Activated CD4-positive, alpha-beta T cell treated with anti-CD3 and anti-CD28 coated beads, Interleukin-2, Interleukin-6, amounts not matched to agents 100 ng/mL and 50 ng/mL, durations not matched to agents 16 hours and 8 hours (primary cell): ENCODE results near the gene IFT20.

Experiments
- DNase-seq: peaks from one replicate; pipeline ENCODE4 v3.0.0-alpha.2; 2020

IFT20 gene

GRCh38 chr17:28334666-28335200 lies 539 bp downstream of the IFT20 start:
- DNase-seq = no peak

DNA sequence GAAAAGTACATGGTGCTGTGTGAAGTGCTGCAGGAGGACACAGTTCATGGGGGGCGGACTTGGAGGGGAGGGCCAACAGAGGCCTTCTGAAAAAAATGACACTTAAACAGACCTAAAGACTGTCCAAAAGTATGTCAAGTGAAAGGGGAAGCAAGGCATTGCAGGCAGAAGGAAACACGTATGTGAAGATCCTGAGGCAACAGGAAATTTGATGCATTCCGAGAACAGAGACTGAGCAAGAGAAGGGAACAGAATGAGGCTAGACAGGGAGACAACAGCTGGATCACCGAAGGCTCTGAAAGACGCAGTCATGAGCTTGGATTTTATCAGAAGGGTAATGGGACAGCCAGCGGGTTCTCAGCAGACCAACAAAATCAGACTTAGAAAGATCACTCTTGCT lies 1.1 kb downstream of the IFT20 start:
- no peak for DNase-seq

DNA sequence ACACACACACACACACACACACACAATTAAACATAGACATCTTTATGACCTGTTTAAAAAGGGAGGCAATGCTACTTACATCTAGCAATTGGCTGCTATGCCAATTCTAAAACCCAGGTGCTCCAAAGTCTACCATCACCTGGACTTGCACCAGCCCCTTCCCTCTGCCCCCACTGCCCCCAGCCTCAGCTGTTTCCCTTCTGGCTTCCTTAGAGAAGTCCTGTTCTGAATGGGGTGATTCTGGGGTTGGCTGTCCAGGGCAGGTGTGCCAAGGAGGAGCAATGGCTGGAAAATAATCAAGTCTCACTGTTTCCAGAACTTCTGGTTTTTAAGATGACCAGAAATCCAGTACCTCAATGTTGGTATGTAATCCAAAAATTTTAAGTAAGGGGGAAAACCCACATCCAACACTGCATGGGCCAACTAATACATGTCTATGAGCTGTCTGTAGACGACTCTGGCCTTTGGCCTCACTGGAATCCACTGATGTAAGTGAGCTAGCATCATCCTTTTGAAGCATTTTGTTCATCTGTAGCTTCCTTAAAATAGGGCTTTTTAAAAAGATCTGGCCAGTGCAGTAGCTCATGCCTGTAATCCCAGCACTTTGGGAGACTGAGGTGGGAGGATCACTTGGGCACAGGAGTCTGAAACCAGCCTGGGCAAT lies 2.1 kb downstream of the IFT20 start:
- DNase-seq = no peak

GRCh38 chr17:28331891-28332420 lies 3.3 kb downstream of the IFT20 start:
- DNase-seq = no peak

GRCh38 chr17:28330671-28331070 lies 4.6 kb downstream of the IFT20 start:
- DNase-seq = no peak

GRCh38 chr17:28328325-28328724 lies 6.9 kb downstream of the IFT20 start:
- DNase-seq = no peak

- no peak for DNase-seq
These were observed 7.6 kb downstream of the IFT20 start for GRCh38 chr17:28327709-28328108.

GRCh38 chr17:28327031-28327607 lies 8.2 kb downstream of the IFT20 start:
- peak; percentile 87 for DNase-seq

DNA sequence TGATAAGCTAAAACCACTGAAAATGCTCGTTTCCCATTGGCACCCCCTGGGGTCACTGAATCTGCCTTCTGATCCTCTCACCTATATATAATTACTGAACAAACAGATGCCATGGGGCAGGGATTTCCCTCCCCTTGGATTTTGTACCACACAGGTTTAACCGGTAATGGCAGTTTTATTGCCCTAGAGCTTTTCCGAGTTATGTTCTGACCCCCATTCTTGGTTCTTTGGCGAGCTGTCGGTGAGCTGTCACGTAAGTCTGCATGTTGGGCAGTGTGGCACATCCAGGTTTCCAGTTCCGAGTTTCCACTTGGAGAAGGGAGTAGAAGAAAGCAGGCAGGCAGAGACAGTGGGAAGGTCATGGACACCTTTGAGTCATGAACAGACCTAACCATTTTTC lies 9.2 kb downstream of the IFT20 start:
- no peak for DNase-seq

DNA sequence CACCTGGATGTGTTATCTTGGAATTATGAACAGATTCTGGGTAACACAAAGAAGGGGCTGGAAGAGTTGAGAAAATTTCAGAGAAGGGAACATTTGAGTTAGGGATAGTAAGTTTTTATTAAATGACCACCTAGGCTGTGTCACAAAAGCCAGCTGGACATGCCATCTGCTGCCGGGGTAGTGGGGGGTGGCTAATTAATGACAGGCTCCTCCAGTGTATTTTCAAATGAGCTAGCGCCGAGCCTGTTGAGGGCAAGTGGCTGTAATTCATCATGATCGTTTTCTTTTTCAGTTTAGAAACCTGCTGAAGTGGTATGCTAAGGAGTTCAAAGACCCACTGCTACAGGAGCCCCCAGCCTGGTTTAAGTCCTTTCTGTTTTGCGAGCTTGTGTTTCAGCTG lies 10.1 kb downstream of the IFT20 start:
- no peak for DNase-seq

- no peak for DNase-seq
These were observed 10.5 kb downstream of the IFT20 start for GRCh38 chr17:28324781-28325180.

- no peak for DNase-seq
These were observed 11.0 kb downstream of the IFT20 start for GRCh38 chr17:28324267-28324745.

DNA sequence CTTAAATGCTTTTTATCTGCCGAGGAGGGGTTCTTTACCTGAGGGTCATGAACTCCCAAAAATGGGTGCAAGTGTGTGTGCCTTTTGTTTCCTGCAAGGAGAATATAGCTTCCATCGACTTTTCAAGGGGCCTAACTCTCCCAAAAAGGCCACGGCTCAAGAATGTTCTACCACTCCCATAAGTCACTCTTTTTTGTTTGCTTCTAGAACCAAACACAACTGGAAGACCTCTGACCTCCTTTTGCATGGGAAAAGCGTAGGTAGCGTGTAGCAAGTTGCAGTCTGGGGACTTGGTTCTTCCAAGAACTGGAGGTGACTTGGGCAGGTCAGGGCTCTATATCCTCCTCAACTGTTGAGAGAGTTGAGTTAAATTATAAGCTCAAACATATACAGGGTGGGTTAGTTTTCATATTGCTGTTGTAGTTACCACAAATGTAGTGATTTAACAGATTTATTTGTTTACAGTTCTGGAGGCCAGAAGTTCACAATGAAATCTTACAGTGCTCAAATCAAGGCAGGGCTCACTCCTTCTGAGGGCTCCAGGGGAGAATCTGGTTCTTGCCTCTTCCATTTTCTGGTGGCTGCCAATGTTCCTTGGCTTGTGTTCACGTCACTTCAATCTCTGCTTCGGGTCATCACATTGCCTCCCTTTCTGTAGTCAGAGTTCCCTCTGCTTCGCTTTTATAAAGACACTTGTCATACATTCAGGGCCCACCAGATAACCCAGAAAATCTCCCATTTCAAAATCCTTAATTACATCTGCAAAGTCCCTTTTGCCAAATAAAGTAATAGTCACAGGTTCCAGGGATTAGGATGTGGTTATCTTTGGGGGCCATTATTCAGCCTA lies 14.8 kb downstream of the IFT20 start:
- DNase-seq = no peak

- no peak for DNase-seq
These were observed 15.7 kb downstream of the IFT20 start for GRCh38 chr17:28319598-28319935.

GRCh38 chr17:28318759-28319597 lies 16.3 kb downstream of the IFT20 start, which contains the start of gene TMEM97:
Gene TMEM97 (plus strand): TSS chr17:28319200. CDS start chr17:28319240, 40 bp downstream.
- peak; percentile 98 for DNase-seq

GRCh38 chr17:28317966-28318758 lies 17.1 kb downstream of the IFT20 start:
- no peak for DNase-seq

DNA sequence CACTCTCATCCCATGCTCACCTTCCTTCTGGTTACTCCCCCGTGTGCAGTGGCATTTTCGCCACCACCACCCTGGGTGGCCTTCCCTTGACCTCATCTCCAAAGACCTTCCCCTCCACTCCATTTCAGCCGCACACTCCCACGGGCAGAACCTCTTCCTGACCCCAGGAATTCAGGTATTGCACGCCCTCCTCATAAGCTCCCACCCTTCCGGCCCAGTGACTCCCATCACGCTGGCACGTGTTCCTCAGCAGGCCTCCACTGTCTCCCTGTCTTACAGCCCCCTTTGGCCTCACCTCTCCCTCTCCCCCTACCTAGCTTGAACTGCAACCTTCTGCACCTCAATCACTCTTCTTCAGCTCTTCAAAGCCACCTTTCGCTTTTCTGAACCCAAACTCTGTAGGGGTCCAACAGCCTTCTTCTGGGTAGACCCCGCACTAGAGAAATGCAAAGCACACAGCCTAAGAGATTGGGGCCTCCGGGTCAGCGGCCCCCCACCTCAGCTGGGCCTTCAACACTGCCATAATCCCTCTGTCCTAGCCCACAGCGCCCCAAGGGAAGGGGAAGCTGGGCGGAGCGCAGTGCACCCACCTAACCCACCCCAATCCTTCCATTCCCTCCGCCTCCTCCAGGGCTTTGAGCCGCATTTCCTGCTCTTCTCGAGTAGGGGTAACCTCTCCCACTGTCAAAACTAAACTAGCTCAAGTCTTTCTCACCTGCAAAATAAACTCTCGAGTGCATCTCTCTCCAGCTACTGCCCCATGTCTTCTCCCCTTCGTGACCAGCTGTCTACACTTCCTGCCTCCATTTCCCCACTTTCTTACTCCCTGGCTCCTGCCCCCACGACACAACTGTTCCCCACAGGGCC lies 17.9 kb downstream of the IFT20 start:
- DNase-seq = no peak

DNA sequence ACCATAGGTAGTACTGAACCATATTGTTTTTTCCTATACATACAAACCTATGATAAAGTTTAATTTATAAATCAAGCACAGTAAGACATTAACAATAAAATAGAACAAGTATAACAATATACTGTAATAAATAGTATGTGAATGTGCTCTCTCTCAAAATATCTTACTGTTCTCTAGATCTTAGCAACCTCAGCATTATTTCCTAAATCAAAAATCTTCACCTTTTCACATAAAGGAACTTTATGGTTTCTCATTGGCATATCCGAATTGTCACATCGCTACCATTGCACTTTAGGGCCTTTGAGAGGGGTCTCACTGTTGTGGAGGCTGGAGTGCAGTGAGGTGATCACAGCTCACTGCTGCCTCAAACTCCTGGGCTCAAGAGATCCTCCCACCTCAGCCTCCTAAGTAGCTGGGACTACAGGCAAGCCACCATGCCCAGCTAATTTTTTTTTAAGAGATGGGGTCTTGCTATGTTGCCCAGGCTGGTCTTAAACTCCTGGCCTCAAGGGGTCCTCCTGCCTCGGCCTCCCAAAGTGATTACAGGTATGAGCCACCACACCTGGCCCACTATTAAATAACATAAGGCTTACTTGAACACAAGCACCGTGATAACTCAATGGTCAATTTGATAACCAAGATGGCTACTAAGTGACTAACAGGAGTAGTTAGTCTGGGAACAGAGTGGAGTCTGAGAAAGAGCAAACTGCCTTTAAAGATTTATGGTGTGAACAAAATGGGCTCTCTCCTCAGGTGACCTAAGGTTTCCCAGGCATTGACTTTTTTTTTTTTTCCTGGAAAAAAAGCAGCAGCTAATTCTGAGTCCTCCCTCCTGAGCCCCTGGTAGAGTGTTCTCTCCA lies 19.2 kb downstream of the IFT20 start:
- DNase-seq = no peak

DNA sequence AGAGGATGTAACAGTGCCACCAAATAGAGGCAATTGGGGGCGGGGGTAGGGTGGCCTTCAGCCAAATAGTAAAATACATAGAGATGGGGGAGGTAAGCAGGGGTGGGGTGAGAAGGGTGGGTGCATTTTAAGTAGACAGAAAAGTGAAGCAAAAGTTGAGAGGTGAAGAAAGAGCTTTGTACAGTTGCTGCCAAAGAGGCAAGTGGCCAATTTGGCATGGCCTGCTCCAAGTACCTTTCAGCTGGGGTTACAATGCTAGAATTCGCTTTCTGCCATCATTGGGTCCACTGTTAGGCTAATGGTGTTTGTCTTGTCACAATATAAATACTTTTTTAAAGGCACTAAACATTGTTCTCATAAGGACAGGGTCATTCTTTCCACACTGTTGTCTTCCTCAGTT lies 21.4 kb downstream of the IFT20 start:
- DNase-seq = no peak
